Mesodermal cell (in vitro differentiated cells): Measurements from ENCODE around the gene USP36.

Experiments
- H3K27ac ChIP-seq: 2 replicates; pipeline ENCODE4 v1.7.0; 2013; ENCODE audit warnings: mild to moderate bottlenecking, low read depth, low read length, moderate library complexity; ENCODE audit not compliant: severe bottlenecking
- H3K36me3 ChIP-seq: 2 replicates; pipeline ENCODE4 v1.7.1; 2013; ENCODE audit warnings: mild to moderate bottlenecking, low read length, moderate library complexity; ENCODE audit not compliant: control insufficient read depth, insufficient read depth
- H3K4me1 ChIP-seq: one replicate; pipeline ENCODE4 v1.7.1; 2013; ENCODE audit warnings: mild to moderate bottlenecking, low read length; ENCODE audit not compliant: insufficient read depth, control insufficient read depth, poor library complexity, severe bottlenecking
- H3K4me3 ChIP-seq: 2 replicates; pipeline ENCODE4 v1.7.0; 2013; ENCODE audit warnings: low read length, control low read depth, mild to moderate bottlenecking; ENCODE audit not compliant: insufficient read depth, poor library complexity, severe bottlenecking; ENCODE audit errors: extremely low read depth
- H3K9me3 ChIP-seq: 2 replicates; pipeline ENCODE4 v1.7.1; 2013; ENCODE audit warnings: mild to moderate bottlenecking, low read length, moderate library complexity; ENCODE audit not compliant: control insufficient read depth
- WGBS, 2 experiments: methylation state at CpG; one replicate each; pipeline ENCODE4 v1.1.5; 2013; ENCODE audit warnings: missing lambda C conversion rate in 2 of 2; ENCODE audit not compliant: insufficient coverage in 2 of 2; 5-methylcytosine and 5-hydroxymethylcytosine counted together

USP36 gene

GRCh38 chr17:78812855-78813254 lies 27.8 kb downstream of the USP36 start:
- Histone ChIP-seq H3K4me1 (peaks cover 3% of the 10 kb centered on the region), H3K9me3 (no peaks in the 10 kb centered on the region), H3K36me3 (peaks cover 97% of the 10 kb centered on the region), H3K27ac (no peak overlapping the region), H3K4me3 (no peak overlapping the region)
- 92 to 95% methylated on average over 8 of the region's 8 CpGs for WGBS, 2 experiments

DNA sequence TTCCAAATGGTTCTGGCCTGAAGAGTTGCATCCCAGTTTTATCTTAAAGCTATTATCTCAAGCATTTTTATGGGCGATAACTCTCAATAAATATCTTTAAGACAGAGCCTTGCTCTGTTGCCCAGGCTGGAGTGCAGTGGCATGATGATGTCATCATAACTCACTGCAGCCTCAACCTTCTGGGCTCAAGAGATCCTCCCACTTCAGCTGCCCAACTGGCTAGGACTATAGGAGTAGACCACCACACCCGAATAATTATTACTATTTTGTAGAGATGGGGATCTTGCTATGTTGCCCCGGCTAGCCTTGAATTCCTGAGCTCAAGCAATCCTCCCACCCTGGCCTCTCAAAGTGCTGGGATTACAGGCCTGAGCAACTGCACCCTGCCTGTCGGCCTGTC lies 32.5 kb downstream of the USP36 start:
- no peak overlapping the region for H3K27ac ChIP-seq
- WGBS, 2 experiments = 78 to 100% methylated on average over 1 of the region's 4 CpGs
- peaks cover 90% of the 10 kb centered on the region for H3K36me3 ChIP-seq
- H3K4me3 ChIP-seq = no peak overlapping the region
- peaks cover 11% of the 10 kb centered on the region for H3K4me1 ChIP-seq
- no peaks in the 10 kb centered on the region for H3K9me3 ChIP-seq

- peaks cover 11% of the 10 kb centered on the region for H3K4me1 ChIP-seq
- H3K4me3 ChIP-seq = no peak overlapping the region
- WGBS, 2 experiments = 90 to 92% methylated on average over 7 to 9 of the region's 9 CpGs
- no peaks in the 10 kb centered on the region for H3K9me3 ChIP-seq
- peaks cover 84% of the 10 kb centered on the region for H3K36me3 ChIP-seq
- no peak overlapping the region for H3K27ac ChIP-seq
Observed at GRCh38 chr17:78806451-78806850, 34.2 kb downstream of the USP36 start.

DNA sequence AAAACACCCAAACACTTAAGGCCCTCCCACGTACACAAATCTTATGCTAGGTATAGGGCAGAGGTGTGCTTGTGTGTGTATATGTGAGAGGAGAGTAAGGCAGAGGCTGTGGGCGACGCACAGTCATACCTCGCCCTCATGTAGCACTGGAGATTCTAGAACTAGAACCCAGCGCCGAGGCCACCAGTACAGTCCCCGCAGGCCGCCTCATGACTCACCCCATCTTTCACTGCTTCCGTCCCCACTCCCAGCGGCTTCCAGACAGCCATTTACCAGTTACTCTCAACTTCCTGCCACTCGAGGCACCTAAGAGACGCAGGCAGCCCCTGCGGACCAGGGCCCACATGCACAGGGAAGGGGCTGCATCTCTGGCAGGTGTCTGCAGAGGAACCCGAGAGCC lies 35.3 kb downstream of the USP36 start:
- WGBS, 2 experiments = 96% methylated on average over 12 to 13 of the region's 14 CpGs
- H3K4me1 ChIP-seq = peaks cover 11% of the 10 kb centered on the region

DNA sequence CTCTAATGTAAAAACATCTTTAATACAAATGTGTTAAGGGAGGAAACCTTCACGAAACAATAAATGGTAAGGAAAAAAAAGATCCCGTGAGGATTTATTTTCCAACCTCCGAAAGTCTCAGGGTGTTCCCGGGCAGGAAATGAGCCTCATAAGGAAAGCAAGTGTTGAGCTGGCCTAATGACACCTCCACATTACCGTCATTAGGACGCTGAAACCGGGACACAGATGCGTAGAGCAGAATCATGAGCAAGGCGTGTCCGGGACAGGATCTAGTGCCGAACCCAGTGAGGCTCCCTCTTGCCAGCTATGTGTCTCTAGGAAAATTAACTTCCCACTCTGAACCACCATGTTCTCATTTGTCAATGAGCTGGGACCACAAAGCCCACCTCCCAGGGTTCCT lies 35.8 kb downstream of the USP36 start:
- H3K27ac ChIP-seq = no peak overlapping the region
- H3K9me3 ChIP-seq = no peaks in the 10 kb centered on the region
- H3K4me3 ChIP-seq = no peak overlapping the region
- peaks cover 11% of the 10 kb centered on the region for H3K4me1 ChIP-seq
- peaks cover 82% of the 10 kb centered on the region for H3K36me3 ChIP-seq
- WGBS, 2 experiments = 94 to 96% methylated on average over 8 to 10 of the region's 11 CpGs

More for the DNA sequence above, 35.3 kb downstream of the USP36 start:
- Histone ChIP-seq H3K9me3 (no peaks in the 10 kb centered on the region), H3K27ac (no peak overlapping the region), H3K36me3 (peaks cover 82% of the 10 kb centered on the region), H3K4me3 (no peak overlapping the region)

DNA sequence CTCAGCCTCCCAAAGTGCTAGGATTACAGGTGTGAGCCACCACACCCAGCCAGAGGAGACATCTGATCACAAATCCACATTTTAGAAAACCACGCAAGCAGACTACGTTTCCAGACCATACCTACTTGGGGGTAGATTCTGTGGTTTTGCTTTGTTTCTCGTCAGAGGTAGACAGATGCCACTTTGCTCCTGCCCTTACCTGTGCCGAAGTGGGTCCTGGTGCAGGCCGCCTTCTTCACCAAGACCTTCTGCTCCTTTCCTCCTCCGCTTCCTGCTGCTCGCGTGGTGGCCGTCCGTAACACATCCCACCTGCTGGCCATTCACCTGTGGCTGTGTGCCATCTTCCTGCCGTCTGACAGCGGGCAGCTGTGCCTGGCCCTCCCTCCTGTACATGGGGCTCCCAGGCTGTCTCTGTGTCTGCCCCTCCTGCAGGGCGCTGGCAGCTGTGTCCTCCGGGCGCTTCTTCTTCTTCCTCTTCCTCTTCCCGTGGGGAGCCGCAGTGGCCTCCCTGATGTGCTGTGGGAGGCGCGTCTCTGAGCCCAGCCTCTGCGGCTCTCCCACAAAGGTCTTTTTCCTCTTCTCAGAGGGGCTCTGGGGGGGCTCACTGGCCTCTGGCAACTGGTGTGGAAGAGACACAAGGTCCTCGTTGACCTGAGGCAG lies 37.3 kb downstream of the USP36 start:
- 97 to 99% methylated on average over 15 of the region's 21 CpGs for WGBS, 2 experiments
- Histone ChIP-seq H3K27ac (no peak overlapping the region), H3K4me3 (no peak overlapping the region), H3K36me3 (peaks cover 84% of the 10 kb centered on the region), H3K4me1 (peaks cover 11% of the 10 kb centered on the region), H3K9me3 (no peaks in the 10 kb centered on the region)

- peaks cover 84% of the 10 kb centered on the region for H3K36me3 ChIP-seq
- H3K9me3 ChIP-seq = no peaks in the 10 kb centered on the region
- WGBS, 2 experiments = 96 to 98% methylated on average over 14 of the region's 14 CpGs
- H3K4me3 ChIP-seq = no peak overlapping the region
- peaks cover 11% of the 10 kb centered on the region for H3K4me1 ChIP-seq
- no peak overlapping the region for H3K27ac ChIP-seq
Observed at GRCh38 chr17:78802459-78802858, 38.2 kb downstream of the USP36 start.

GRCh38 chr17:78802008-78802407 lies 38.6 kb downstream of the USP36 start:
- WGBS, 2 experiments = 90 to 94% methylated on average over 10 to 24 of the region's 30 CpGs
- H3K36me3 ChIP-seq = peaks cover 84% of the 10 kb centered on the region
- no peak overlapping the region for H3K27ac ChIP-seq
- H3K9me3 ChIP-seq = no peaks in the 10 kb centered on the region
- peaks cover 11% of the 10 kb centered on the region for H3K4me1 ChIP-seq
- H3K4me3 ChIP-seq = no peak overlapping the region

DNA sequence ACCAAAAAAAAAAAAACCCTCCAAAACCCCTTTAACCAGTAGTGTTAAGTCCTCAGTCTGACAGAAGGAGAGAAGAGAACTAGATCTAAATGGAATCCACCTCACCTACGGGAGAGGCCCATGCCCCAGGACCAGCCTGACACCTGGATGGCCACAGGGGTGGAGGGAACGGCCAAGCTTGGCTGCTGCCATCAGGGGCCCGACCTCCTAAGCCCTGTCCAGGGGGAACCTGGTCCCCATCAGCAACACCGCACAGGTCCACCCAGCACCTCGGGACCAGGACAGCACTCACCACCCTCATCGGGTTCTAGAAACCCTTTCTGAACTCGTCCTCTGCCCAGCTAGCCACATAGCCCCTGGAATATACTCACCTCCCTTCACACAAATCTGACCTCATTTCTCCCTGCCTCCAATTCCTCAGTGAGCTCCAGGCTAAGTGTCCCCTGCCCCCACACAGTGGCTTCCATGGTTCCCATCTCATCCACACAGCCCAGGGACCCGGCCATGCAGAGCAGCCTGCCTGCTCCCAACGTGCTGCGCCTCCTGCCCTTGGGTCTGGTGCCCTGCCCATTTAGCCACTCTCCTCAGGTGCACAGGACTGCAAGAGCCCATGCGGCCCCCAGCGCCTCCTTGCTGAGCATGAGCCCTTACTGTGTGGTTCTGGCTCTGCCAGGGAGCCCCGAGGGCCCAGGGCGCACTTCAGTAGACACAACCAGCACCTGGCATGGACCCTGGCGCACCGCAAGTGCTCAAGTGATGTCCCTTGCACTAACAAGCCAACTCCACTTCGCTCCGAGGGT lies 40.3 kb downstream of the USP36 start:
- Histone ChIP-seq H3K36me3 (peaks cover 83% of the 10 kb centered on the region), H3K4me1 (peaks cover 1% of the 10 kb centered on the region), H3K27ac (no peak overlapping the region), H3K9me3 (no peaks in the 10 kb centered on the region), H3K4me3 (no peak overlapping the region)
- 93 to 94% methylated on average over 15 to 16 of the region's 18 CpGs for WGBS, 2 experiments

DNA sequence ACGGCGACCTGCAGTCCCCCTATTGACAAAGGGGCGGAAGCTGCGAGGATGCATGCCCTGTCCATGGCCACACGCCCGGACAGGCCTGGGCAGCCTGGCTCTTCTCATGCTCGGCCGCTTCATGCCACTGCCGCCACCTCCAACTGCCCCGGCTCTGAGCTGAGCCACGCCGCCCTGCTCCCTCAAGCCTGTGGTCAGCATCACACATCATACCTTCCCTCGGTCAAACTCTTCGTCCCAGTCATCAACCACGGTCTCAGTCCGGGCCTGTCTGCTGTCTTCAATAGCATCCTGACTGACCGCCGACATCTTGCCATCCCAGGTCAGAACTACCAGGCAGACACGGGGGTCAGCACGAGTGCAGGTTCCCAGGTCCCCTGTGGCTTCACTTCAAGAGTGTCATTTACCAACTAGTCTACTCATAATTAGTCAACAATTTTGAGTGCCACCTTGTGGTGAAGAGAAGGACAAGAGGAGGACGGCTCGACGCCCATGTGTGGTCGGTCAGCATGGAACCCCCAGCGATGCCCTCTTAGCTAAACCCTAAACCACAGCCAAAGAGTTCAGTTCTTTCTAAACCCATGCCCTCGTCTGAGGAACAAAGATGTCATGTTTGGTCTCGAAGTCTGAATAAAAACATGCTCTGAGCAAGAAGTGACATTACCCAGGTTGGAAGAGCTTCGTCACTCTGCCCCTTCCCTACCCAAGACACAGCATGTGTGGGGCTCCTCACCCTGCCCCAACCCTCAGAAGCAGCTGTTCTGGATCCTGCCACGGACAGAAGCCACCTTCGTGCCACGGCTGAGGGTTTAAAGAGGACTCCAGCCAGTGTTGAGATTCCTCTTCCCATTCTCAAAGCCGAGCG lies 41.7 kb downstream of the USP36 start:
- peaks cover 80% of the 10 kb centered on the region for H3K36me3 ChIP-seq
- no peak overlapping the region for H3K4me3 ChIP-seq
- WGBS, 2 experiments = 89 to 96% methylated on average over 31 to 32 of the region's 33 CpGs
- no peaks in the 10 kb centered on the region for H3K9me3 ChIP-seq
- H3K27ac ChIP-seq = no peak overlapping the region
- no peaks in the 10 kb centered on the region for H3K4me1 ChIP-seq
